Activated T-cell treated with anti-CD3 and anti-CD28 coated beads for 4 hours (primary cell): ENCODE measurements around the gene KDM1B.

Source experiments
- DNase-seq: peaks from one replicate; pipeline ENCODE4 v3.0.0-alpha.2; 2020

The KDM1B gene, protein sequence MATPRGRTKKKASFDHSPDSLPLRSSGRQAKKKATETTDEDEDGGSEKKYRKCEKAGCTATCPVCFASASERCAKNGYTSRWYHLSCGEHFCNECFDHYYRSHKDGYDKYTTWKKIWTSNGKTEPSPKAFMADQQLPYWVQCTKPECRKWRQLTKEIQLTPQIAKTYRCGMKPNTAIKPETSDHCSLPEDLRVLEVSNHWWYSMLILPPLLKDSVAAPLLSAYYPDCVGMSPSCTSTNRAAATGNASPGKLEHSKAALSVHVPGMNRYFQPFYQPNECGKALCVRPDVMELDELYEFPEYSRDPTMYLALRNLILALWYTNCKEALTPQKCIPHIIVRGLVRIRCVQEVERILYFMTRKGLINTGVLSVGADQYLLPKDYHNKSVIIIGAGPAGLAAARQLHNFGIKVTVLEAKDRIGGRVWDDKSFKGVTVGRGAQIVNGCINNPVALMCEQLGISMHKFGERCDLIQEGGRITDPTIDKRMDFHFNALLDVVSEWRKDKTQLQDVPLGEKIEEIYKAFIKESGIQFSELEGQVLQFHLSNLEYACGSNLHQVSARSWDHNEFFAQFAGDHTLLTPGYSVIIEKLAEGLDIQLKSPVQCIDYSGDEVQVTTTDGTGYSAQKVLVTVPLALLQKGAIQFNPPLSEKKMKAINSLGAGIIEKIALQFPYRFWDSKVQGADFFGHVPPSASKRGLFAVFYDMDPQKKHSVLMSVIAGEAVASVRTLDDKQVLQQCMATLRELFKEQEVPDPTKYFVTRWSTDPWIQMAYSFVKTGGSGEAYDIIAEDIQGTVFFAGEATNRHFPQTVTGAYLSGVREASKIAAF

DNA sequence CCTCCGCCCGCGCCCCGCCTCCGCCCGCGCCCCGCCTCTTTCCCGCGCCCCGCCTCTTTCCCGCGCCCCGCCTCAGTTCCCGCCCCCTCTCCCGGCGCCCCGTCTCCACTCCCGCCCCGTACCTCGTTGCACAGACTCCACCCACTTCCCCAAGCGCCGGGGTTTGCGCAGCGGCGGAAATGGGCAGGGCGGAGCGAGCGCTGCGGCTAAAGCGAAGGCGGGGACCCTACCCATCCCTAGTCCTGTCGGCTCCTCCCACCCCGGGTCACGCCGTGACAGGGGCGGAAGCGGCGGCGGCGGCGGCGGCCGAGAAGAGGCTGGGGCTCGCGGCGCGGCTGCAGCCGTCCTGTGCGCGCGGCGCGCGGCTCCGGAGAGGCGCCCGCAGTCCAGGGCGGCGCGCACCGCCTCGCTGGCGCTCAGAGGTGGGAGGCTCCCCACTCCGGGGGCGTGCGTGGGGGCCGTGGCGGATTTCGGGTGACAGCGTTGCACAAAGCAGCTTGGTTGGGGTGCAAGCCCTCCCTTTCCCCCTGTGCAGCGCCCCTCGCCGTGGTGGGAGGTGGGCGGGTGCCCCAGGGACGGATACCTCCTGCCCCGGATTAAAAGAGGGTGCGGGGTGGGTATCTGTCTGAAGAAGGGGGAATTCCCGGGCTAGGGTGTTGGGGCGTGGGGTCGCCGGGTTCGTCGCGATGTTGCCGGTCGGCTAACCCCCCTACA is at the start of gene KDM1B:
KDM1B (plus strand) TSS at position 273 of the 714 bp plus-strand sequence. CDS start 4,474 bp downstream, outside the sequence.
- peak; percentile 96 for DNase-seq

DNA sequence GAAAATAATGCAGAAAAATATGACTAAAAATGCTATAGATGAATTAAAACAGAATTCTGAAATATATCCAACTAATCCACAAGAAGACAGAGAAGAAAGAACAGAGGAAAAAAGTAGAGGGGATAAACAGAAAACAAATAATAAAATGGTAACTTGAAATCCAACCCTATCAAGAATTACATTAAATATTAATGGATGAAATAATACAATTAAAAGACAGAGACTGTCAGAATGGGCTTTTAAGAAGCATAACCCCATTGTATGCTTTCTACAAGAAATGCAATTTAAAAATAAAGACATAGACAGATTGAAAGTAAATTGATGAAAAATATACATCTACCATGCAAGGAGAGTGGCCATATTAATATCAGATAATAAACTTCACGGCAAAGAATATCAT is 48.2 kb upstream of the KDM1B start:
- DNase-seq, result no peak

DNA sequence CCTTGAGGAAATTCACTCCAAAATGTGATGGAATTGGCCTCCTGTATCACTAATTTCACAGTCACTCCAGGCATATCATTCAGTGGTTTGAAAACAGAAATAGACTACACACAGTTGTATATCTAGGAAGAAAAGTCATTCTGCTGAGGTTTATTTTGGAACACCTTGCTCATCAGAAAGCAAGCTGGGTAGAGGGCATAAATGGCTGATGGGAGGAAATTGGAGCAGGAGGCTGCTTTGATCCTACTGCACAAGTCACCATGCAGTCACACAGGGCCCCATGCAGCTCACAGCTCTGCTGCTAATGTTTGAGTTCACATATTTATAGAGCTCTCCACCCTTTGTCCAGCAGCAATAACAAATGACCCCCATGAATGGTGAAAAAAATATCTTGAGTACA is 45.1 kb upstream of the KDM1B start:
- DNase-seq, result no peak

DNA sequence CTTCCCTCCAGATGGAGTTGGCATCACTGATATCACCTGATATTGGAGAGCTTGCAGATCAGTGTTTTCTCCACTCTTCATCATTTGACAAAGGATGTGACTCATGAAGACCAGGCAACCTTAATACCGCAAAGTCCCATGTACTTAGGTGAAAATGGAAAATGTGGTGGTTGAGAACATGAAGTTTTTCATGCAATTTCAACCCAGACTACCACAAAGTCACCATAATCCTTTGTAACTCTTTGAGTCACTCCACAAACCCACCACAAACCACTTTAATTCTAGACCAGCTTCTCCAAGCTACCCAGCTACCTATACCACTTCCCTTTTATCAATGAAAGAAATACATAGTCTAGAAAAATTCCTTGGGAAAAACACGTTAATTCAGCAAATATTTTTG is 39.9 kb upstream of the KDM1B start:
- DNase-seq, result no peak

DNA sequence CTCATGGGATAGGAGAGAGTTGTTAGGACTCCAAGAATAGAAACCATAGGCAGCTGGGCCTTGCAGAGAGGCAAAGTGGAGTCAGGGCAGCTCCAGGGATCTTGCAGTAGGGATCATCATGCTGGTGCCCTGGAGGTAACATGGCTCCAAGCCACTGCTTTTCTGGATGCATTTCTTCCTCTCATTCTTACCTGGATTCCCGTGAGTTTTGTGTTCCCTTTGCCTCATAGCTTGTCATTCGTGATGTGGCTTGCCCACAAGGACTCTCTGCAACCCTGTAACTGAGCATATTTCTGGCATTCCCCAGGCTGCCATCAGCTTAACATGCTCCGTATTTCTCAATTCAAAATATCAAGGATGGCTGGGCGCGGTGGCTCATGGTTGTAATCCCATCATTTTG is 38.1 kb upstream of the KDM1B start:
- no peak for DNase-seq

DNA sequence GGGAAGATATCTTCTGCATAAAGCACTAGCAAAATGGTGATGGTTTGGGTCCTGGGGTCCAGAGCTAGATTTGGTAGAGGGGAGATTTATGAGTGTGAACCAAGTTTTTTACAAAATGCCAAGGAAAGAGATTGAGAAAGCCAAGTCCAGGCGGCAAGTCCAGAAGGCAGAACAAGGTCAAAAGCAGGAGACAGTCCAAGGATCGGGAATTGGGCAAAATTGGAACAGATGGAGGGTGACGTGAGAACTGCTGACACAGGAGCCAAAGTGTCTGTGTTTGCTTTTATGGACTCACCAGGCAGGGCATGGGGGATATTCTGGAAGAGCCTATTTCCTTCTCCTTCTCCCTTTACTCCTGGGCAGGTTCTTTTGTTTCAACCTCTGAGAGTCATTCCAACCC is 36.9 kb upstream of the KDM1B start:
- DNase-seq, result no peak

DNA sequence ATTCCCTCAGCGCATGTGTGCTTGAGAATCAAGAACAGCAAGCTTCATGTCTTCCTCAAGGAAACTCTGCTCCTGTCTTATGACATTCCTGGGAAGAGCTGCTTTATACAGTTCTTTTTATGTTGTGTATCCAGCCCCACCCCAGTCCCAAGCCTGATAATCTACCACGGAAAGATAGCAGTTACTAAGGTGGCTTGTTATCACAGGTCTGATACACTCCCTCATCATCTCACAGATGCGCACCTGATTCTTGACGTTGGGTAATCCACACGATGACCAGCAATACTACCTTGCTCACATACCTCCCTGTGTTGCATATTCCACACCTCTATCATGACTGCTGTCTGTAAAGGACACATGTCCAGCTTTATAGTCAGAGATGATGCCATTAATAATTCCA is 36.0 kb upstream of the KDM1B start:
- no peak for DNase-seq

DNA sequence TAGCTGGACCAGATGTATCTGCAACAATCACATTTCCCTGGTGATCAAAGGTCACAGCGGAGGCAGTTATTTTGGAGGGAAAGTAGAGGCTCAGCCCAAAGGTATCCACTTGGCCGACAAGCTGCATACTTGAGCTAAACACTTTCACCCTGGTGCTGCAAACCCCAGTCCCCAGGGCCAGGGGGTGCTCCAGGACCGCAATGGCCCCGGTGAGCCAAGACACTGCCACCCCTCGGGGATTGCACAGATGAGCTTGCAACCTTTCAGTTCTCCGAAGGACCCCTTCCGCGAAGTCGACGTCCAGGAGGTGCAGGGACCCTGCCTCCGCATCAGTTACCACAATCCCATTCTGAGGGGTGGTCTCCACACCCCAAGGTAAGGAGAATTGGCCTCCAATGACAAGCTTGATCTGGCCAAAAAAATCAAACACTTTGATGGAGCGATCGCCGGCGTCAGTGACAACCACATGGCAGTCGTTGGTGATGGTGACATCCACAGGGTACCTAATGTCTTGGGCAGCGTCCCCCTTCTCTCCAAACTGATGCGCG is 33.6 kb upstream of the KDM1B start:
- no peak for DNase-seq

DNA sequence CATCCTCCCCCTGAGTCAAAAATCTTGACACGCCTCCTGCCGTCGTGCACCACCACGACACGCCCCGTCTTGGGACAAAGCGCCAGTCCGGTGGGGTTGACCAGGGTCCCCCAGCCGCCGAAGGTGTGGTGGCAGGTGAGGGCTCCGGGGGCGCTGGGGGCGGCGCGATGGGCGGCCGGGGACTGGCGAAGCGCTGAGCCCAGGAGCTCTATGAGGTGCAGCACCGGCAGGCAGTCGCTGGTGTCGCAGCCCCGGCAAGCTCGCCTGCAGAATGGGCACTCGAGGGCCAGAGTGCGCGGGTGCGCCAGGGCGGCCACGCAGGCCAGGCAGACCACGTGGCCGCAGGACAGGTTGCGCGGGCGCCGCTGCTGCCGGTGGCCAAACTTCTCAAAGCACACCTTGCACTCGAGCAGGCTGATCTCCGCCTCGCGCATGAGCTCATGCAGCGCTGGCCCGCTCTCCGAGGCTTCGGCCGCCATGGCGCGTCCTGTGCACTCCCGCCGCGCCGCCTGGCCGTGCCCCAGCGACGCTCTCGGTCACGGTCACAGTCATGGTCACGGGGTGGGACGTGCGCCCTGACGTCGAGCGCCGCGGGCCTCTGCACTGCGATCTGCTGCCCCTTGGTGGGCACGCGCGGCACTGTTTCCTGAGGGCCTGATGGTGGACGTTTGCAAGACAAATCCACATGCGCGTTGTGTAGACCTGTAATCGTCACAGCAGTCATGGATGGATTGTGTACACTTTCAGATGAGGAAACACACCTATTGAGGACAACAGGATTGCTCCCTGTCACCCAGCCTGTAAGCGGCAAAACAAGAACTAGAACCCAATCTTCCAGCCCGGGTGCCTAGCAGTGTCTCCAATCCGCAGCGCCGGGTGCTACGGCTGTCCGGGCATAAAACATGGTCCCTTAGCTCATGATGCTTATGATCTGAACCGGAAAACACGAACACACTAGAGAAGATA is 32.8 kb upstream of the KDM1B start, which contains the start of gene NHLRC1:
NHLRC1 (minus strand) TSS at position 550 of the 966 bp plus-strand sequence; CDS start at position 479, 71 bp downstream.
- DNase-seq, result peak; percentile 54

DNA sequence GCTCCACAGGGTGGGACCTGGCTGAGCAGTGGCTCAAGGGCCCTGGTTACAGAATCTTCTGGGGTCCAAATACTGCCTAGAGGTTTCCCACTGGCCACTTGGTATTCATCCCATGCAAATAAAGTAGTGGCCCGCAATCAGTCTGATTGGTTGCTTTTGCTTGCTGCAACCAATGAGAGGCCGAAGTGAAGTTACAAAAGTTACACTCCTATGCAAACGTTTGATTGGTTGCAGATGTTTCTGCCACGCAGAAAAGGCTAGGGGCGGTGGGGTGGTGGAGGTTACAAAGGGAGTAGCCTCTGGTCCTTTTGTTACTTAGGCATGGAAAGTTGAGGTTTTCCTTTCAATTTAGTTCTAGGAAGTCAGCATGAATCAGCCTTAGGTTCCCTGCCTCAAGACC is 29.1 kb upstream of the KDM1B start:
- no peak for DNase-seq

DNA sequence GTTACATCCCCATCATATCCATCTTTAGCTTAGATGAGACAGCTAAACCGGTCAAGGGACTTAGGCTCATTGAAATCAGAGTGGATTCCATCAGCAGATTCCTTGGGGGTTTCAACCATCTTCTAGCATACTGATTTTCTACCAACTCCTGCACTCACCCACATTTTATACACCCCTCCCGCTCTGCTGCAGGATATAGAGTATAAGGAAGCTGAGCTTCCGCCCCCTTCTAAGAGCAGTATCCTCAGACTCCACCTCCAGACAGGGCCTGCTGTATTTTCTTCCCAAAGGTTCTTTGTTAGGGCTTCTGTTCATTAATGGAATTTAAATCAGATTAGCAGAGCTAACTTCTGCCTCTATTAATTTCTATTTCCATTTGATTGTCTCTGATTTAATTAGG is 22.9 kb upstream of the KDM1B start:
- no peak for DNase-seq

DNA sequence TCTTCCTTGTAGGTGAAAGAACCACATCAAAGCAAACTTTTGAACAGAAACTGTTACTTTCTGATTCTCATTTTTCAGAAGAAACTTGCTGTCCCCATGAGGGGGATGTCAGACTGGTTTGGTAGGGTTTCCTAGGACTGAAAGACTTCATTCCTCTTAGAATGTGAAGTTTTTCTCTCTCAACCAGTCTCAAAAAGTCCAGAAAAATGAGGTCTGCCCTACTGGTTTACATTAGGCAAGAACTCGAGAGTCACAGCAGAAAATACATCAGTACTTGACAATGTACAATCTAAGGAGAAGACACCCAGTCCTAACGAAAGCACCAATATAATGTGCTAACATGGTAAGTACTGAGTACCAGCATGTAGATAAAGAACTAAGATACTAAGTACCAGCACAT is 20.1 kb upstream of the KDM1B start:
- DNase-seq, result no peak

DNA sequence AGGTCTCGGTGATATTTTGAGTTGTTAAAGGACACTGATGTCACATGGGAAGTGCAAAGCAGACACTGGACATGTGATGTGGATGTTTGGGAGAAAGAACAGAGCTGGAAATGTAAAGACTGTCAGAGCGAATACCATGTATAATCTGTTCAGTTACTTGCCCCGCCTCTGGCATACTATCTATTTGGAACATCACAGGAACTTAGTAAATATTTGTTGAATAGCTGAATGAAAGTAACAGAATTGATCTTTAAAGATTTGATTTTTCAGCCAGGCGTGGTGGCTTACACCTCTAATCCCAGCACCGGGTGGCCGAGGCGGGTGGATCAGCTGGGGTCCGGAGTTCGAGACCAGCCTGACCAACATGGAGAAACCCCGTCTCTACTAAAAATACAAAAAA is 19.0 kb upstream of the KDM1B start:
- no peak for DNase-seq

DNA sequence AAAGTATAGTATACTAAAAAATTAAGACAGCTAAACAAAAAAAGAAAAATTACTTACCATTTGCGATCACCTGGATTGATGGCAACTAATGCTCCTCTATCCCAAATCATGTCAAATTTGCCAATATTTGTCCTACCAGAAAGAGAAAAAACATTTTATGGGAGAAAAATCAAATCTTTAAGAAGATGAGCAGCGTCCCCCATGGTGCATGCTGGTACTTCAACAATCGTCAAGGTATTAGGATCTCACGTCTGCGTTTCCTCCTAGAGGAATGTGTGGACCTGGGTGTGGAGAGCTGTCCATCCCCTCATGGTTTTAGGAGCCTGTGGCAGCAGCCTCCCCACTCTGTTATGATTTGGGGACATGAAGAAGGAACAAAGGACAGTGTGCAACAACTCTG is 16.3 kb upstream of the KDM1B start:
- no peak for DNase-seq

DNA sequence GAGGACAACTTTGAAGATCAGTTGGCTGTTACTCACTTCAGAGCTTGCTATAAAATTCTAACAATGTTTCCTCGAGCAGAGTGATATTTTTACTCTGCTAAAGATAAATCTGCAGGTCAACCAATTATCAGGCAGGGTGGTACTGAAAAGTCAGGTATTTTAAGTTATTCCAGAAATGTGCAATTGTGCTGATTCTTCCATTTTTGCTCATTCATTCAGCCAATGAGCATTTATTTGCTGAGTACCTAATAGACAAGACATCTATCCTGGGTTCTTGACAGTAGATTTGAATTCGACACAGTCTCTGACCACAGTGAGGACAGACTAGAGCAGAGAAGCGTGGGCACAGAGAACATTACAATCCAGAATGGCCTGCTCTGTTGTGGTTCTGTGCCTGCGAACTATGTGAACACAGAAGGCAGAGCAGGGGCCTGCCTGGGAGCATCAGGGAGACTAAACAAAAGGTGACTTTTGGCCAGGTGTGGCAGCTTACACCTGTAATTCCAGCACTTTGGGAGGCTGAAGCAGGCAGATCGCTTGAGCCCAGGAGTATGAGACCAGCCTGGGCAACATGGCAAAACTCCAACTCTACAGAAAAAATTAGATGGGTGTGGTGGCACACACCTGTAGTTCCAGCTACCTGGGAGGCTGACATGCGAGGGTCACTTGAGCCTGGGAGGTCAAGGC is 15.1 kb upstream of the KDM1B start:
- DNase-seq, result no peak

DNA sequence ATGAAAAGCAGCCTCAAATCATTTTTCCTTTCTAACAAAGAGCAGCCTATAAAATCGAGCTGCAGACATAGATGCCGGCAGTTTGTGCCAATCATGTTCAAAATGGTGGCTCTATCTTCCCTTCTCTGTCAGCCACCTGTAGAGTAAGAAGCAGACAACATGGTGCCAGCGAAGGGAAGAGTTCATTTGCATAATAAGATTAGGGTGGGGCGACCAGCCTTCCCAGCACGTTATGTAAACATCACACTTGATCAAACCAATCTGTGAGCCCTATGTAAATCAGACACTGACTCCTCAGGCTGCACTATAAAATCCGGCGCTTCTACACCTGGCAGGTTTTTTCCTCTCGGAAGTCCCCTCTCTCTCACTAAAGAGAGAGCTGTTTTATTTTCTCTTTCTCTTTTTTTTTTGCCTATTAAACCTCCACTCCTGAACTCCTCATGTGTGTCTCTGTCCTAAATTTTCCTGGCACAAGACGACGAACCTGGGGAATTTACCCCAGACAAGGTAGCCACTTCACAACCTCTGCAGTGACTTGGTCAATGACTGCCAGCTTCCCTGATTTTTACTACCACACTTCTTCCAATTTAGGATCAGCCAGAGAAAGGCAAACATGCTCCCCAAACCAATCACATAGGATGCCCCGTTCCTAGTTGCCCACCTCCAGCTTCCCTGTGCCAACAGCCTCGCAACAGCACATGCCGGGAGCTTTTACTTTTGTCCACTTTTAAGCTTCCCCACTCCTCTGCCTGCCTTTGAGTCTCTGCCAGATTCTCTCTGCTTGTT is 13.2 kb upstream of the KDM1B start:
- no peak for DNase-seq

DNA sequence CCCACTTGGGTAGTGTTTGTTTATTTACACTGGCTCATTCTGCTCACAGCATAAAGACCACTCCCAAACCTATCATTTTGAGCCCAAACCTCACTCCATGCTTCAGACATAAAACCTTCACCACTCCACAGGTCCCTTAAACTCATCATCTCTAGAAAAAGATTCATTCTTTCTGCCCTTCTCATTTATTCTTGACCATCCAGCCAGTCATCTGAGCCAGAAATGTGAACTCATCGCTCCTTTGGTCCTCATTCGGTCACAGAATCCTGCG is 12.7 kb upstream of the KDM1B start:
- DNase-seq, result no peak

DNA sequence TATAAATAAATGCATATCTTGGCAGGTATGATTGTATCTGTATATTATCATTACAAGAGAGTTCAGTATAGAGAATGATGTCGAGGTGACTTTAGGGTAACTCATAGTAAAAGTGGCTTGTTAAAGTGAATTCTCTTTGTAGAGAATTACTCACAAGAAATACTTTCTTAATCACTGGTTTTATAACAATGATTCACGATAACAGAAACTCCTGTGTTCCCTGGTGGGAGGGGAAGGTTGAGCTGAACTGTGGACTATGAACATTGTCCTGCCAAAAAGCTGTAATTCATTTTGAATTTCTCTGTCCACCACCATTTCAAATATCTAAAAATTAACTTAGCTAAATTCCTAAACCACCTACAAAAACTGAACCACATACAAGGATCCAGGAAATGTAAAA is 8.1 kb upstream of the KDM1B start:
- DNase-seq, result no peak

DNA sequence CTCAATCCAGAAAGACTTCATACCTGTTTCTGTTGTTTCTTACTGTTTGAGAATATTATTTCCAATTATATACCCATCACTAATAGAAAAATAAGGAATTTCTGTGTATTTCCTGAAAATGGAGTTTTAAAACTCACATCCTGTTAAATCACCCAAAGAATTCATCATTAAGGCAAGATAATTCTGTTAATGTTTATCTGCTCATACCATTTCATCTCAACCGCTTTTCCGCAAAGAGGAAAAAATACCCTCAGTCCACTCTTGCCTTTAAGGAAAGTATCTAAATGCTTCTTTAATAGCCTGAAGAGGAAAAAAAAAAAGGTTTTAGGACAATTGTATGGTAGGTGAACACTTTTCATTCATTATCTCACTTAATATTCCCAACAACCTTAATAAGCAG is 7.6 kb upstream of the KDM1B start:
- no peak for DNase-seq

DNA sequence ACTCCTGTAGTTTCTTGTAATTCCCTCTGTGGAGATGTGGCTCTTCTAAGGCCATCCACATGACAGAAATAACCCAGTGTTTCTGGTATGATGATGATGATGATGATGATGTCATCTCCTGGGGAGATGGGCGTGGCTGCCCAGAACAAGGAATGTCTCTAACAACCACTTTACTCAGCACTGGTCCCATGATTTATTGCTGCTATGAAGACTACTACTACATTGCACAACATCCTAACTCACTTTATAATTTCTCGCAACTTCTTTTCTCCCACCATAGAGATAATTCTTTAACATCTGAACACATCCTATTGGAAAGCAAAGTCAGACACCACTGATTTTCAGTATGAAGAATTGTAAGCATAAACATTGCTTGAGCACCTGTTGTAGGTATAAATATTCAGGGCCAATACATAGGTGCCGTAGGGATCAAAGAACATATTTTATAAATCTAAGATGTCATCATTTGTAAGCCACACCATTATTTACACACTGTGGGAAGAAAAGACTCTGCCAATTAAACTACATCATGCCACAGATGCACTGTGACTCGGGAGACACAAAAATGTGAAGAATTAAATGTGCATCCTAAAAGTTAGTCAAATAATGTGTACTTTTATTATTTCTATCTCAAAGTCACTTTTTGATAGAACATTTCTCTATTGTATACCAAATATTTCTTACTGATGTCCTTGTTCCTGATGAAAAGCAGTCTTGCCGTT is 6.8 kb upstream of the KDM1B start:
- no peak for DNase-seq
